ENCODE data around the gene FSTL5.

GRCh38 chr4:161663844-161664243, 500.0 kb downstream of the FSTL5 start:
- TF ChIP-seq CTCF (IDR thresholded peaks at IDR 0.05 in 2 of 3, conservative IDR thresholded peaks at IDR 0.05 in 1 of 3; ENCODE audit: insufficient read depth in 2 of 3, low read depth in 1 of 3, low read length in 3 of 3) (no peak), POLR2AphosphoS5 (IDR thresholded peaks at IDR 0.05; ENCODE audit: control insufficient read depth, insufficient read depth, low read depth, low read length) (no peak), NFYB (IDR thresholded peaks at IDR 0.05; ENCODE audit: extremely low read depth, insufficient read length) (no peak), ZNF780A (CRISPR knock-in tag; IDR thresholded peaks at IDR 0.05) (no peak), KHSRP (IDR thresholded peaks at IDR 0.05) (no peak), HOXB6 (CRISPR knock-in tag; IDR thresholded peaks at IDR 0.05; ENCODE audit: borderline replicate concordance) (no peak), GABPA (tag; conservative IDR thresholded peaks at IDR 0.05; ENCODE audit: low read depth) (no peak), ZNF274 (IDR thresholded peaks at IDR 0.05; ENCODE audit: borderline replicate concordance, low read depth, low read length) (no peak), PTBP1 (IDR thresholded peaks at IDR 0.05; ENCODE audit: low read depth, low read length) (no peak)
- TF ChIP-seq, protein P1, sequence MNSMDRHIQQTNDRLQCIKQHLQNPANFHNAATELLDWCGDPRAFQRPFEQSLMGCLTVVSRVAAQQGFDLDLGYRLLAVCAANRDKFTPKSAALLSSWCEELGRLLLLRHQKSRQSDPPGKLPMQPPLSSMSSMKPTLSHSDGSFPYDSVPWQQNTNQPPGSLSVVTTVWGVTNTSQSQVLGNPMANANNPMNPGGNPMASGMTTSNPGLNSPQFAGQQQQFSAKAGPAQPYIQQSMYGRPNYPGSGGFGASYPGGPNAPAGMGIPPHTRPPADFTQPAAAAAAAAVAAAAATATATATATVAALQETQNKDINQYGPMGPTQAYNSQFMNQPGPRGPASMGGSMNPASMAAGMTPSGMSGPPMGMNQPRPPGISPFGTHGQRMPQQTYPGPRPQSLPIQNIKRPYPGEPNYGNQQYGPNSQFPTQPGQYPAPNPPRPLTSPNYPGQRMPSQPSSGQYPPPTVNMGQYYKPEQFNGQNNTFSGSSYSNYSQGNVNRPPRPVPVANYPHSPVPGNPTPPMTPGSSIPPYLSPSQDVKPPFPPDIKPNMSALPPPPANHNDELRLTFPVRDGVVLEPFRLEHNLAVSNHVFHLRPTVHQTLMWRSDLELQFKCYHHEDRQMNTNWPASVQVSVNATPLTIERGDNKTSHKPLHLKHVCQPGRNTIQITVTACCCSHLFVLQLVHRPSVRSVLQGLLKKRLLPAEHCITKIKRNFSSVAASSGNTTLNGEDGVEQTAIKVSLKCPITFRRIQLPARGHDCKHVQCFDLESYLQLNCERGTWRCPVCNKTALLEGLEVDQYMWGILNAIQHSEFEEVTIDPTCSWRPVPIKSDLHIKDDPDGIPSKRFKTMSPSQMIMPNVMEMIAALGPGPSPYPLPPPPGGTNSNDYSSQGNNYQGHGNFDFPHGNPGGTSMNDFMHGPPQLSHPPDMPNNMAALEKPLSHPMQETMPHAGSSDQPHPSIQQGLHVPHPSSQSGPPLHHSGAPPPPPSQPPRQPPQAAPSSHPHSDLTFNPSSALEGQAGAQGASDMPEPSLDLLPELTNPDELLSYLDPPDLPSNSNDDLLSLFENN (IDR thresholded peaks at IDR 0.05; ENCODE audit: low read depth in 2 of 2, low read length in 2 of 2) = no peak
